GM10266 (cell line): ENCODE data around the gene PPFIA4.
"Not testable (repeated sequence)": the region's sequence is repeated elsewhere in the genome, so short reads cannot be mapped to it uniquely, and the experiment has no call there.

Source experiments
- DNase-seq: peaks from one replicate; pipeline ENCODE4 v3.0.0; 2012; ENCODE audit errors: extremely low spot score
- TF ChIP-seq, protein P1 (sequence below): IDR thresholded peaks from 2 replicates; pipeline ENCODE4 v1.5.1; 2012; ENCODE audit warnings: mild to moderate bottlenecking, low read depth; ENCODE audit not compliant: control insufficient read depth, insufficient read depth; ENCODE audit errors: missing control alignments

Gene PPFIA4

DNA sequence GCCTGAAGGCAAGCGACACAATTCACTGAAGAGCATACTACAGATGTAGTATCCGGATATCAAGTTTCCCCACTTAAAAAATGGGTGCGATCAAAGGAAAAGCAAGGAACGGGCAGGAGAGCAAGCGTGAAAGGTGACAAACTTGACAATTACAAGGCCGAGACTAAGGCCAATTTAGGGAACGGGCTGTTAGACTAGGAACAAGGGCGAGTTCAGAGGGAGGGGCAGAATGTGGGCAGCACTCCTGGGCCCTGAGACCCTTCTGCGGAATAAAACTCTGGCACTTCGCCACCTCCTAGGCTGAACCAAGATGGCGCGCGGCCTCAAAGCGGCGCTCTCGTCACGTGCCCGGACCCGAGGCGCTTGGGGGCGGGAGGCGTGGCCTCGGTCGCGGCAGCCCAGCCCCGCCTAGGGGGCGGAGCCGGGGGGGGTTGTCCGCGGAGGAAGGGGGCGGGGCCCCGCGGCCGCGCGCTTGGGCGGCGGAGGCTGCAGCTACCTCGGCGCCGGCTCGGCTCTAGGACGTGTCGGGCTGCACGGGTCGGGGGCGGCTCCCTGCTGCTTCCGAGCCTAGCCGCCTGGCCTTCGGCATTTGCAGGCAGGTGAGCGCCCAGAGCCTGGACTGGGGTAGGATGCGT, at the start of gene PPFIA4:
PPFIA4 (plus strand) TSS at position 461 of the 635 bp plus-strand sequence. CDS start 12,518 bp downstream, outside the sequence.
- TF ChIP-seq, protein P1, sequence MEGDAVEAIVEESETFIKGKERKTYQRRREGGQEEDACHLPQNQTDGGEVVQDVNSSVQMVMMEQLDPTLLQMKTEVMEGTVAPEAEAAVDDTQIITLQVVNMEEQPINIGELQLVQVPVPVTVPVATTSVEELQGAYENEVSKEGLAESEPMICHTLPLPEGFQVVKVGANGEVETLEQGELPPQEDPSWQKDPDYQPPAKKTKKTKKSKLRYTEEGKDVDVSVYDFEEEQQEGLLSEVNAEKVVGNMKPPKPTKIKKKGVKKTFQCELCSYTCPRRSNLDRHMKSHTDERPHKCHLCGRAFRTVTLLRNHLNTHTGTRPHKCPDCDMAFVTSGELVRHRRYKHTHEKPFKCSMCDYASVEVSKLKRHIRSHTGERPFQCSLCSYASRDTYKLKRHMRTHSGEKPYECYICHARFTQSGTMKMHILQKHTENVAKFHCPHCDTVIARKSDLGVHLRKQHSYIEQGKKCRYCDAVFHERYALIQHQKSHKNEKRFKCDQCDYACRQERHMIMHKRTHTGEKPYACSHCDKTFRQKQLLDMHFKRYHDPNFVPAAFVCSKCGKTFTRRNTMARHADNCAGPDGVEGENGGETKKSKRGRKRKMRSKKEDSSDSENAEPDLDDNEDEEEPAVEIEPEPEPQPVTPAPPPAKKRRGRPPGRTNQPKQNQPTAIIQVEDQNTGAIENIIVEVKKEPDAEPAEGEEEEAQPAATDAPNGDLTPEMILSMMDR, result no peak
- peak; percentile 99 for DNase-seq

DNA sequence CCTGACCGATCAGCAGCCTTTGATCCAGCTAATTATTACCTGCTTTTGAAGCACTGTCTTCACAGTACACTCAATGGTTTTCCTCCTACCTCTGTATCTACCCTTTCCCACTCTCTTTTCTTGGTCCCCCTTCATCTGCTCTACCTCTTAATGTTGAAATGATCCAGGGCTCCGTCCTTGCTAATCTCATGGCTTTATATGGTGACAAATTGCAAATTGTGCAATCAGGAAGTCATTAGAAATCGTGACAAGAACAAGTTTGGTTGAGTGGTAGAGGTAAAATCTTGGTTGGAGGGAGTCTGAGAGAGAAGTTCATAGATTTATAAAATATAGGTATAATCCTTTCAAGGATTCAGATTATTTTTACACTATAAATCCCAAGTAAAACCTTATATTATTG, 49.7 kb upstream of the PPFIA4 start:
- TF ChIP-seq, protein P1, result no peak
- no peak for DNase-seq

DNA sequence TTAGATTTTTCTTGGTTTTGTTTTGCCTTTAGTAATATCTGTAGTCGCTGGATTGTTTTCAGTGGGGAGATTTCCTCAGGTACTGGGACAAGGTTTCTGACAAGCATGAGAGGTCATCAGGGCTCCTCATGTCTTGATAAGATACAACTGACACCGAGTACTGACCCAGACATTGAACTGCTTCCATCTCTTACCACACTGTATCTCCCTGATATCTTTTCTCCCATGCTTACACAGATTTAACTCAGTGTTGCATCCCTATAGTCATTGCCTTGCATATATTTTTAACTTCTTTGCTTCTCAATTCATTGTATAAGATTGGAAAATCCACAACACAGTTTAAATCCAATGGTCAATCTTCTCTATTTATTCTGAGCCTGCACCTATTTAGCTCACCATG, 46.8 kb upstream of the PPFIA4 start:
- DNase-seq, result no peak
- TF ChIP-seq, protein P1, result no peak

DNA sequence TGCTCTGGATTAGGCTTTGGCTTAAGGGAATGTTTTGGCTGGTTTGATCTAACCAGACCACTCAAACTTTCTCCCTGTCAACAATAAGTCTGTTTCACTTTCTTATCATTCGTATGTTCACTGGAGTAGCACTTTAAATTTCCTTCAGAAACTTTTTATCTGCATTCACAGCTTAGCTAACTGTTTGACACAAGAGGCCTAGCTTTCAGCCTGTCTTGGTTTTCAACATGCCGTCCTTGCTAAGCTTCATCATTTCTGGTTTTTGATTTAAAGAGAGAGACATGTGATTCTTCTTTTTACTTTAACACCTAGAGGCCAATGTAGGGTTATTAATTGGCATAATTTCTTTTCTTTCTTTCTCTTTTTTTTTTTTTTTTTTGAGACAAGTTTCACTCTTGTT, 44.4 kb upstream of the PPFIA4 start:
- DNase-seq, result no peak
- TF ChIP-seq, protein P1, result no peak

DNA sequence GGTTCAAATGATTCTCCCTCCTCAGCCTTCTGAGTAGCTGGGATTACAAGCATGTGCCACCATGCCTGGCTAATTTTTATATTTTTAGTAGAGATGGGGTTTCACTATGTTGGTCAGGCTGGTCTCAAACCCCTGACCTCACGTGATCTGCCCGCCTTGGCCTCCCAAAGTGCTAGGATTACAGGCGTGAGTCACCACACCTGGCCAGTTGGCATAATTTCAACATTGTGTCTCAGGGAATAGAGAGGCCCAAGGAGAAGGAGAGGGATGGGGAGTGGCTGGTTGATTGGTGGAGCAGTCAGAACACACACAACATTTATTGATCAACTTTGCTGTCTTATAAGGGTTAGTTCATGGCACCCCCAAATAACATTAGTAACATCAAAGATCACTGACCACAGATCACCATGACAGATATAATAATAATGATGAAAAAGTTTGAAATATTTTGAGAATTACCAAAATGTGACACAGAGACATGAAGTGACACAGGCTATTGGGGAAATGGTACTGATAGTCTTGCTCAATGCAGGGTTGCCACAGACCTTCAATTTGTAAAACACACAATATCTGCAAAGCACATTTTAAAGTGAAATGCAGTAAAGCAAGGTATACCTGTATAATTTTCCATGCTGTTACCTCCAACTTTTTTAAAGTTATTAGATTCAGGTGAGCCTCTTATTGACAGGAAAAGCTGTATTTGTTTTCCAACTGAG, 43.4 kb upstream of the PPFIA4 start:
- DNase-seq, result no peak
- TF ChIP-seq, protein P1, result no peak

DNA sequence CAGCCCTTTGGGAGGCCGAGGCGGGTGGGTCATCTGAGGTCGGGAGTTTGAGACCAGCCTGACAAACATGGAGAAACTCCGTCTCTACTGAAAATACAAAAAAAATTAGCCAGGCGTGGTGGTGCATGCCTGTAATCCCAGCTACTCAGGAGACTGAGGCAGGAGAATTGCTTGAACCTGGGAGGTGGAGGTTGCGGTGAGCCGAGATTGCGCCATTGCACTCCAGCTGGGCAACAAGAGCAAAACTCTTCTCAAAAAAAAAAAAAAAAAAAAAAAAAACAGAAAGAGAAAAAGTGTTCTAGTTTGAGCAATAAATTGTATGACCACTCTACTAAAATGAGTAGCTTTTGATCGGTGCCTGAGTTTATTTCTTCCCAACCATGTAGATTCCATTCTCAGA, 40.2 kb upstream of the PPFIA4 start:
- DNase-seq, result not testable (repeated sequence)

DNA sequence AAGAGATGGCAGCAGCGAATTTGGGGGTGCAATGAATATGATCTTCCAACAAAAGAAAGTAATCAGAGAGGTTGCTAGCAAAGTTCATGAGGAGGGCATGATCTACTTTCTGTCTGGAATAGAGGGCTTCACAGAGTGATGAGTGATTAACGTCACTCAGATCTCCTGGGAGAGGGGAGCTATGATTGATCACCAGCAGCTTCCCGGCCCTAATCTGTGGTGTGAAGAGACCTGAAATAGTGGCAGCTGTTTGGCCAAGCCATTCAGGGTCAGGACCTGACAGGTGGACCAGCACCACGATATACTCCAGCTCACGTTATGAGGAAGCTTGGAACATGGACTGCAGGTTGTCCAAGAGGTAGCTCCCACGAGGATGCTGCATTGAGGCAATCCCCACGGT, 39.0 kb upstream of the PPFIA4 start:
- DNase-seq, result no peak
- TF ChIP-seq, protein P1, result no peak
